HepG2 (cell line): ENCODE measurements around the gene CDS1. TPM values are rescaled to one million over a fixed set of nuclear protein-coding genes. Genes with fewer than 3 reads are reported as not detected.
A peak's percentile ranks its signal among the peaks of the same experiment; 100 is the strongest.

Experiments
- ARID2 ChIP-seq: sonication (generic); formaldehyde crosslinking; IDR thresholded peaks from 2 replicates; pipeline ENCODE4 v1.8.1; 2022; ENCODE audit warnings: mild to moderate bottlenecking, missing genetic modification reagents, borderline replicate concordance
- CHCHD3 ChIP-seq: sonication (generic); formaldehyde crosslinking; IDR thresholded peaks from 2 replicates; pipeline ENCODE4 v1.8.0; 2022; ENCODE audit warnings: mild to moderate bottlenecking, missing genetic modification reagents, moderate library complexity
- CTCF ChIP-seq: sonication (generic); formaldehyde crosslinking; IDR thresholded peaks from 2 replicates; pipeline ENCODE4 v1.5.0; 2020; ENCODE audit warnings: mild to moderate bottlenecking, missing genetic modification reagents, moderate library complexity
- DRAP1 ChIP-seq: IDR thresholded peaks from 2 replicates; pipeline ENCODE4 v1.6.1; 2016; ENCODE audit warnings: missing genetic modification reagents, missing compliant biosample characterization
- ELF3 ChIP-seq: IDR thresholded peaks from 2 replicates; pipeline ENCODE4 v1.6.1; 2016; ENCODE audit warnings: missing genetic modification reagents, missing compliant biosample characterization
- HMGA1 ChIP-seq: sonication (generic); formaldehyde crosslinking; conservative IDR thresholded peaks from 2 replicates; pipeline ENCODE4 v1.4.0; 2020; ENCODE audit warnings: missing genetic modification reagents
- MEIS2 ChIP-seq: sonication (generic); formaldehyde crosslinking; IDR thresholded peaks from 2 replicates; pipeline ENCODE4 v1.9.0; 2021; ENCODE audit warnings: mild to moderate bottlenecking, missing genetic modification reagents
- NFE2 ChIP-seq: sonication (generic); formaldehyde crosslinking; IDR thresholded peaks from 2 replicates; pipeline ENCODE4 v1.4.0; 2020; ENCODE audit warnings: missing genetic modification reagents
- ONECUT2 ChIP-seq: sonication (generic); formaldehyde crosslinking; IDR thresholded peaks from 2 replicates; pipeline ENCODE4 v1.4.0; 2020; ENCODE audit warnings: missing genetic modification reagents
- TBX3 ChIP-seq: fragments of 450-650 bp; IDR thresholded peaks from 2 replicates; pipeline ENCODE4 v1.6.1; 2017; ENCODE audit warnings: antibody characterized with exemption, mild to moderate bottlenecking, inconsistent platforms, borderline replicate concordance
- TRIM22 ChIP-seq: fragments of 450-650 bp; IDR thresholded peaks from 2 replicates; pipeline ENCODE4 v1.6.1; 2017
- ZC3H4 ChIP-seq: sonication (generic); formaldehyde crosslinking; IDR thresholded peaks from 2 replicates; pipeline ENCODE4 v1.4.0; 2020; ENCODE audit warnings: missing genetic modification reagents, borderline replicate concordance
- ZFY ChIP-seq: sonication (generic); formaldehyde crosslinking; IDR thresholded peaks from 2 replicates; pipeline ENCODE4 v1.4.0; 2020; ENCODE audit warnings: missing genetic modification reagents
- ZNF333 ChIP-seq: sonication (generic); formaldehyde crosslinking; IDR thresholded peaks from 2 replicates; pipeline ENCODE4 v1.4.0; 2020; ENCODE audit warnings: mild to moderate bottlenecking, missing genetic modification reagents, borderline replicate concordance
- ZNF550 ChIP-seq: sonication (generic); formaldehyde crosslinking; IDR thresholded peaks from 2 replicates; pipeline ENCODE4 v1.4.0; 2020; ENCODE audit warnings: mild to moderate bottlenecking, missing genetic modification reagents, borderline replicate concordance
- ZNF670 ChIP-seq: sonication (generic); formaldehyde crosslinking; IDR thresholded peaks from 2 replicates; pipeline ENCODE4 v1.8.0; 2022; ENCODE audit warnings: mild to moderate bottlenecking, missing genetic modification reagents, borderline replicate concordance
- ZNF878 ChIP-seq: sonication (generic); formaldehyde crosslinking; IDR thresholded peaks from 2 replicates; pipeline ENCODE4 v1.8.1; 2023; ENCODE audit warnings: mild to moderate bottlenecking, missing genetic modification reagents, moderate library complexity
- ZNF879 ChIP-seq: sonication (generic); formaldehyde crosslinking; IDR thresholded peaks from 2 replicates; pipeline ENCODE4 v1.8.1; 2023; ENCODE audit warnings: missing genetic modification reagents
- polyA plus RNA-seq, 8 experiments: library from polyadenylated mRNA; depleted of rRNA in 3 of 8; stranded (reverse) in 7 of 8; unstranded in 1 of 8; fragments of >200 nt; fragmentation: Illumina TruSeq in 4 of 8; extraction: Trizol in 4 of 8; gene quantifications; 2 replicates each; pipeline versions ENCODE4 v1.2.1 to v1.2.3, GENCODE V29; 2011 to 2016; ENCODE audit warnings: low read depth in 4 of 8, missing spikeins in 1 of 8, mixed read lengths in 1 of 8; ENCODE audit not compliant: insufficient read depth in 1 of 8
- total RNA-seq, 5 experiments: library from RNA; depleted of rRNA; stranded (reverse); fragments of >200 nt; fragmentation: Illumina TruSeq; extraction: Trizol; gene quantifications; 2 replicates each; pipeline ENCODE4 v1.2.3, GENCODE V29; 2016; ENCODE audit warnings: low read depth in 1 of 5
- TF ChIP-seq, protein P1 (sequence below): sonication (generic); formaldehyde crosslinking; IDR thresholded peaks from 2 replicates; pipeline ENCODE4 v1.8.0; 2022; ENCODE audit warnings: mild to moderate bottlenecking, missing genetic modification reagents, moderate library complexity
- TF ChIP-seq, protein P2 (sequence below): sonication (generic); formaldehyde crosslinking; IDR thresholded peaks from 2 replicates; pipeline ENCODE4 v1.5.1; 2020; ENCODE audit warnings: mild to moderate bottlenecking, missing genetic modification reagents, borderline replicate concordance

The CDS1 gene
- total and polyA plus RNA-seq, 2 of the 13 experiments (the other 11 are each of a cell fraction or from before 2014, with no cell fraction given), result 2.1 to 3.2 TPM

DNA sequence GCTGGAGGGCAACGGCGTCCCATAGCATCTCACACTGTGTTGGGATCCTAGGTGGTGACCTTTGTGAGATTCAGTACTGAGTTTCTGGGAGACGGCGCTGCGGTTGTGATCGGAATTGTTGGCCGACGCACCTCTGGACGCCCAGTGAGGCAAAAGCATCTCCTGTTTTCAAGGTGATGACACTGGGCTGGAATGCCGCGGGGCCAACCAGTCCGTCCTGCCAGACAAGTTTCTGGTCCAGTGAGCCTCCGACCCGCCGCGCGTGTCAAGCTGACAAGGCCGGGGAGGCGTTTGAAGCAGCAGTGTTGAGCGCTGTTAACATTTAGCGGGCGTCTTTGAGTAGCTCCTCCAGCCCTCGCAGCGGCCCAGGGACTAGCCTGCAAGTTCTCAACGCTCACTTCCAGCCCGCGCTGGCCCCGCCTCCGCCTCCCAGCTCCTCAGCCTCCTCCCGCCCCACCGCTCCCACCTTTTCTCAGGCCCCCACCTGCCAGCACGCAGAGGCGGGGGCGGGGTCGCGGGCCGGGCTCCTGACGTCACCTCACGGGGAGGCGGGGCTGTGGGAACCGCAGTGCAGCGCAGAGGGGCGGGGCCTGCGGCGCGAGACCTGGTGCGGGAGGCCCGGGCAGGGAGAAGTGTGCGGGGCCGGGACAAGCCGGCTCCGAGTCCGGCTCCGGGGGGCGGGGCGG lies 482 bp upstream of the CDS1 start (continued):
- TF ChIP-seq ZNF670 (CRISPR knock-in tag) (no peak), ELF3 (CRISPR knock-in tag) (0 out of 2 replicates have a peak, but pooled peaks have one; percentile 15), TRIM22 (no peak), ARID2 (CRISPR knock-in tag) (0 out of 2 replicates have a peak, but pooled peaks have one; percentile 8), ONECUT2 (CRISPR knock-in tag) (no peak), ZFY (no peak), DRAP1 (CRISPR knock-in tag) (peak; percentile 54; the same call in 1 of the 2 replicates), CTCF (no peak), HMGA1 (no peak), CHCHD3 (CRISPR knock-in tag) (0 out of 2 replicates have a peak, but pooled peaks have one; percentile 11), ZNF333 (CRISPR knock-in tag) (no peak), ZNF879 (CRISPR knock-in tag) (0 out of 2 replicates have a peak, but pooled peaks have one; percentile 31), NFE2 (no peak), ZNF878 (CRISPR knock-in tag) (no peak), TBX3 (no peak), ZNF550 (CRISPR knock-in tag) (no peak), ZC3H4 (CRISPR knock-in tag) (no peak), MEIS2 (CRISPR knock-in tag) (no peak)
- TF ChIP-seq, protein P1, sequence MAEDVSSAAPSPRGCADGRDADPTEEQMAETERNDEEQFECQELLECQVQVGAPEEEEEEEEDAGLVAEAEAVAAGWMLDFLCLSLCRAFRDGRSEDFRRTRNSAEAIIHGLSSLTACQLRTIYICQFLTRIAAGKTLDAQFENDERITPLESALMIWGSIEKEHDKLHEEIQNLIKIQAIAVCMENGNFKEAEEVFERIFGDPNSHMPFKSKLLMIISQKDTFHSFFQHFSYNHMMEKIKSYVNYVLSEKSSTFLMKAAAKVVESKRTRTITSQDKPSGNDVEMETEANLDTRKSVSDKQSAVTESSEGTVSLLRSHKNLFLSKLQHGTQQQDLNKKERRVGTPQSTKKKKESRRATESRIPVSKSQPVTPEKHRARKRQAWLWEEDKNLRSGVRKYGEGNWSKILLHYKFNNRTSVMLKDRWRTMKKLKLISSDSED, result no peak
- TF ChIP-seq, protein P2, sequence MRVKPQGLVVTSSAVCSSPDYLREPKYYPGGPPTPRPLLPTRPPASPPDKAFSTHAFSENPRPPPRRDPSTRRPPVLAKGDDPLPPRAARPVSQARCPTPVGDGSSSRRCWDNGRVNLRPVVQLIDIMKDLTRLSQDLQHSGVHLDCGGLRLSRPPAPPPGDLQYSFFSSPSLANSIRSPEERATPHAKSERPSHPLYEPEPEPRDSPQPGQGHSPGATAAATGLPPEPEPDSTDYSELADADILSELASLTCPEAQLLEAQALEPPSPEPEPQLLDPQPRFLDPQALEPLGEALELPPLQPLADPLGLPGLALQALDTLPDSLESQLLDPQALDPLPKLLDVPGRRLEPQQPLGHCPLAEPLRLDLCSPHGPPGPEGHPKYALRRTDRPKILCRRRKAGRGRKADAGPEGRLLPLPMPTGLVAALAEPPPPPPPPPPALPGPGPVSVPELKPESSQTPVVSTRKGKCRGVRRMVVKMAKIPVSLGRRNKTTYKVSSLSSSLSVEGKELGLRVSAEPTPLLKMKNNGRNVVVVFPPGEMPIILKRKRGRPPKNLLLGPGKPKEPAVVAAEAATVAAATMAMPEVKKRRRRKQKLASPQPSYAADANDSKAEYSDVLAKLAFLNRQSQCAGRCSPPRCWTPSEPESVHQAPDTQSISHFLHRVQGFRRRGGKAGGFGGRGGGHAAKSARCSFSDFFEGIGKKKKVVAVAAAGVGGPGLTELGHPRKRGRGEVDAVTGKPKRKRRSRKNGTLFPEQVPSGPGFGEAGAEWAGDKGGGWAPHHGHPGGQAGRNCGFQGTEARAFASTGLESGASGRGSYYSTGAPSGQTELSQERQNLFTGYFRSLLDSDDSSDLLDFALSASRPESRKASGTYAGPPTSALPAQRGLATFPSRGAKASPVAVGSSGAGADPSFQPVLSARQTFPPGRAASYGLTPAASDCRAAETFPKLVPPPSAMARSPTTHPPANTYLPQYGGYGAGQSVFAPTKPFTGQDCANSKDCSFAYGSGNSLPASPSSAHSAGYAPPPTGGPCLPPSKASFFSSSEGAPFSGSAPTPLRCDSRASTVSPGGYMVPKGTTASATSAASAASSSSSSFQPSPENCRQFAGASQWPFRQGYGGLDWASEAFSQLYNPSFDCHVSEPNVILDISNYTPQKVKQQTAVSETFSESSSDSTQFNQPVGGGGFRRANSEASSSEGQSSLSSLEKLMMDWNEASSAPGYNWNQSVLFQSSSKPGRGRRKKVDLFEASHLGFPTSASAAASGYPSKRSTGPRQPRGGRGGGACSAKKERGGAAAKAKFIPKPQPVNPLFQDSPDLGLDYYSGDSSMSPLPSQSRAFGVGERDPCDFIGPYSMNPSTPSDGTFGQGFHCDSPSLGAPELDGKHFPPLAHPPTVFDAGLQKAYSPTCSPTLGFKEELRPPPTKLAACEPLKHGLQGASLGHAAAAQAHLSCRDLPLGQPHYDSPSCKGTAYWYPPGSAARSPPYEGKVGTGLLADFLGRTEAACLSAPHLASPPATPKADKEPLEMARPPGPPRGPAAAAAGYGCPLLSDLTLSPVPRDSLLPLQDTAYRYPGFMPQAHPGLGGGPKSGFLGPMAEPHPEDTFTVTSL, result no peak
